GM18873 (cell line): ENCODE results near the gene SCRN2.

Source experiments
- ATAC-seq: cut with Tn5 transposase; IDR thresholded peaks from one replicate; pipeline ENCODE4 v1.9.1; 2021; ENCODE audit warnings: mild to moderate bottlenecking, moderate library complexity, moderate number of reproducible peaks; ENCODE audit not compliant: unreplicated experiment, low FRiP score

Gene SCRN2

DNA sequence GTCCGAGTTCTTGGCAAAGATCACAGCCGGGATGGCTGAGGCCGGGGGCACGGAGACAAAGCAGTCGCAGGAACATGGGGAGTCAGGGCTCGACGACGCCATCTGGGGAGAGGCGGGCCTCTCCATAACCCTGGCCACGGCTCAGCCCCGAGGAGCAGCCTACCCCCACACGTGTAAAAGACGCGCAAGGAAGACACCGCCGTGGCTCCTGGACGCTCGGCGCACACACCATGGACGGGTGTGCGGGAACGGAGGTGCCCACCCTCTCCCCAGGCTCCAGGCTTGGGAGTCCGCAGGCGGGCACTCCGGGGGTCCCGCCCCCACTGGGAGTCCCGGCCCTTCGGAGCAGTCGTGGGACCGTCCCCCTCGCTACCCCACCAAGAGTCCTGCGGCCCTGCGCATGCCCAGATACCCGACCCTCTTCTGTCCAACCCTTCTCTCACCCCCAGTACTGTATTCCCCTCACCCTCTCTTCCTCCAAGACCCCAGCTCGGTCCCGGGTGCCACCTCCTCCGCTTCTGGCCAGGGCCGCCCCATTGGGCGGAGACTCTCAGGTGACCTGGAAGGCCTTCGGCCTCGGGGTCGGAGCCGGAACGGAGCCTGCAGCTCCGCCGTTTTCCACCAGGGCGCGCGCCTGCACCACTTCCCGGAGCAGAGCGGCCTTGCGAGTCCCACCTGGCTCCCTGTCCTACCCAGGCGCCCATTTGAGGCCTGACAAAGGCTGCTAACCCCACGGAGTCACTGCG is at the start of gene SCRN2:
TSS of gene SCRN2 (minus strand) at position 532 of the 746 bp plus-strand sequence. CDS start at position 102, 430 bp downstream.
- no peak for ATAC-seq

DNA sequence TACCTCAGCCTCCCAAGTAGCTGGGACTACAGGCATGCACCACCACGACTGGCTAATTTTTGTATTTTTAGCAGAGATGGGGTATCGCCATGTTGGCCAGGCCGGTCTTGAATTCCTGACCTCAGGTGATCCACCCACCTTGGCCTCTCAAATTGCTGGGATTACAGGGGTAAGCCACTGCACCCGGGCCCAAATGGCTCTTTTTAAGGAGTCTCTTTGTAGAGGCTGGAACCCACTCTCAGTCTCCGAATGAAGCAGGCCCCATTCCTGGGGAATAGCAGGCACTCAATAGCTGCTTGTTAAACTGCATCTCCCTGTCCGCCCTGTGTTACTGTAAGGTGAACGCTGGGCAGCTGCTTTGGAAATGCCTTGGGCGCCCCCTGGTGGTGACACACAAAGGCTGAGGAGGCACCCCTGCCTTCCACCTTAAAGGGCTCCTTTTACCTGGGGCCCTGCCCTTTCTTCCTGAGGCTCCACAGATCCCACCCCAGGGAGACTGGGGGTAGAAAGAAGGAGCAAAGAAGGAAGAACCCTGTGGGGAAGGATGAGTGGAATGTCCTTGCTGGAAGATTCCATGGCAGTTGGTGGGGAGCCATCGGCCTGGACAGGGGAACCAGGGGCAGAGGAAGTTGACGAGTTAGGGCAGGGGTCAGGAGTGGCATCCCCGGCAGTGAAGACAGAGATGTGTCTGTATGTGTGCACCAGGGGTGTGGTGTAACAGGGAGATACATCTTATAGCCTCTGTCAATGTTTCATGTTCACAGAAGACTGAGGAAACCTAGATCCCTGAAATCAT is 48.9 kb upstream of the SCRN2 start:
- ATAC-seq = no peak

DNA sequence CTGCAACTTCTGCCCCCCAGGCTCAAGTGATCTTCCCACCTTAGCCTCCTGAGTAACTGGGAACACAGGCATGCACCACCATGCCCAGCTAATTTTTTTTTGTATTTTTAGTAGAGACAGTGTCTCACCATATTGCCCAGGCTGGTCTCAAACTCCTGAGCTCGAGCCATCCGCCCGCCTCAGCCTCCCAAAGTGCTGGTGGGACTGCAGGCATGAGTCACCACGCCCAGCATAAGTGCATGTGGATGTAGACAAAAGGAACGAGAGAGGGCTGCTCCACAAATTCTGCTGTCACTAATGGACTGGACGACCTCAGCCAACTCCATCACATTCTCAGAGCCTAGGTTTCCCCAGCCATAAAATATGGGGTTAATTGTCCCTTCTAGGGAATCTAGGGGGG is 47.2 kb upstream of the SCRN2 start:
- no peak for ATAC-seq

DNA sequence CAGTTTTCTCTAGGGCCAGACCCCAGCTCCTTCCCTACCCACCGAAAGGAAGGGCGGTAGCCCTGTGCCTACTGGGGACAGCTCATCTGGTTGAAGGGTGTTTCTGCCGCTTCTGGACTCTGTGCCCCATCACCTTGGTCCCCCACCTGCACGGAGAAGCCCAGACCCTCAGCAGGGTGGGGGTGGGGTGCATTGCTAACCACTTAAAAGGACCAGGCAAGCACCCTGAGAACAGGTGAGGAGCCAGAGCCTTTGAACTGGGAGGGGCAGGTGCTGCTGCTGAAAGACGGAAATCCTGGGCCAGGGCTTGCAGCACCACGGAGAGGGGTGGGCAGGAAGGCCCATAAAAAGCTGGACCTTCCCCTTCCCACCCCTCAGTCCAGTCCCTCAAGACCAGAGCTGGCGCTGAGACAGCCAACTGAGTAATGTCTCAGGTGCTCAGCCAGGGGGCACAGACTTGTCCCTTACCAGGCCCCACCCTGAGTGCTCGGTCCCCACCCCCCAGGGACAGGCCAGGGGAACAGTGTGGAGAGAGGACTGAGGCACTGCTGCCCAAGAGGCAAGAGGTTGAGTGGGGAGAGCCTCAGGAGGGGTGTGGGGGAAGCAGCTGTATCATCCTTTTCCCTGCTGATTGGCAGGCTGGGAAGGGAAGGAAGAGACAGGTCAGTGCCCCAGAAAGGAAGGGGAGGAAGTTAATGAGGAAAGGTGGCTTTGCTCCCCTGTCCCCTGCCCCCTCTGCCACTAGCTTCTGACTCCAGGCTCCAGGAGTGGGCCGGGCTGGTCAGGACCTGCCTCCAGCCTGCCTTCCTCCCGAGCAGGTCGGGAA is 44.0 kb upstream of the SCRN2 start:
- no peak for ATAC-seq

DNA sequence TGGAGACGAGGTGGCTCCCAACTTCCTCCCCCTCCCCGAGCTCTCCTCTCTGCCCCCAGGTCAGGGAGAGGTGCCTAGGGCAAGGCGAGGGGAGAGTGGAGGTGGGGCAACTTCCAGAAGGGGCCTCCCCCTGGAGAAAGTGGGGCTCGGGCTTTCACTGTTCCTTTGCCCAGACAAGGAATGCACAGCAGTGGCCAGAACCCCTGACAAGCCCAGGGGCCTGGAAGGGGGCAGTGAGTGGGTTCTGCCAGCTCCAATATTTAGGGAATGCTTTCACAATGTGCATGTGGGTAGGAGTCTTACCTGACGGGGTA is 43.3 kb upstream of the SCRN2 start:
- ATAC-seq = no peak

DNA sequence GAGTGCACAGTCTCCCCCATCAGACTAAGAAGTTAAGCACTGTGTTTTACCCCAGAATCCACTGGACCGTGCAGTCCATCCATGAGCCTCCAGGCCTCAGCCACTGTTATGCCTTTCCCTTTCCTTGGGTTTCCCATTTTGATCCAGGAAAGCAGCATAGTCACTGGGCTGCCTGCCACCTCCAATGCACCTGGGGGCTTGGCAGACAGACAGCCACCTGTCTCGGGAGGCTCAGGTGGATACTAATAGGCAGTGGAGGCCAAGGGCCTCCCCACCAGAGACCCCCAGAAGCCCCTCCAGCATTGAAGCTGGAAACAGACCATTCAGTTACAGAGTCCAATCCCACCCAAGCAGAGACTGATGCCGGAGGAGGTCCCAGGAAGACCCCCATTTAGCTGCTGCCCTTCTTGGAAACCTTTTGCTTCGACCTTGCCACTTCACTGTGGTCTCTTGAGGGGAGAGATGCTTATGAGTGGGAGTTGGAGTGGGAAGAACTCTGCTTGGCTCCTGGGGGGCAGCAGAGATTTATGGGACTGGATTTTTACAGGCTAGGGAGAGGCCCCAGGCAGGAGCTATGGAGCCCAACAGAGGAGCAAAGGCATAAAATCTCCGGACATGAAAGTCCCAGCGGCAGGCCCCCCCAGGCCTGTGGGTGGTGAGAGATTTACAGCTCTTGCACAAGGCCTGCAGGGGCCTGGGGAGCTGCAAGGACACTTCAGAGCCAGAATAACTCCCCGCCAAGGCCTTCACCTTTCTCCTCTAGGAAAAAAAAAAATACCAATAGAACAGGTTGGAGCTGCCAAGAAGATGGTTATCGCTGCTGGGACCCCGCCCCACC is 42.7 kb upstream of the SCRN2 start:
- no peak for ATAC-seq

DNA sequence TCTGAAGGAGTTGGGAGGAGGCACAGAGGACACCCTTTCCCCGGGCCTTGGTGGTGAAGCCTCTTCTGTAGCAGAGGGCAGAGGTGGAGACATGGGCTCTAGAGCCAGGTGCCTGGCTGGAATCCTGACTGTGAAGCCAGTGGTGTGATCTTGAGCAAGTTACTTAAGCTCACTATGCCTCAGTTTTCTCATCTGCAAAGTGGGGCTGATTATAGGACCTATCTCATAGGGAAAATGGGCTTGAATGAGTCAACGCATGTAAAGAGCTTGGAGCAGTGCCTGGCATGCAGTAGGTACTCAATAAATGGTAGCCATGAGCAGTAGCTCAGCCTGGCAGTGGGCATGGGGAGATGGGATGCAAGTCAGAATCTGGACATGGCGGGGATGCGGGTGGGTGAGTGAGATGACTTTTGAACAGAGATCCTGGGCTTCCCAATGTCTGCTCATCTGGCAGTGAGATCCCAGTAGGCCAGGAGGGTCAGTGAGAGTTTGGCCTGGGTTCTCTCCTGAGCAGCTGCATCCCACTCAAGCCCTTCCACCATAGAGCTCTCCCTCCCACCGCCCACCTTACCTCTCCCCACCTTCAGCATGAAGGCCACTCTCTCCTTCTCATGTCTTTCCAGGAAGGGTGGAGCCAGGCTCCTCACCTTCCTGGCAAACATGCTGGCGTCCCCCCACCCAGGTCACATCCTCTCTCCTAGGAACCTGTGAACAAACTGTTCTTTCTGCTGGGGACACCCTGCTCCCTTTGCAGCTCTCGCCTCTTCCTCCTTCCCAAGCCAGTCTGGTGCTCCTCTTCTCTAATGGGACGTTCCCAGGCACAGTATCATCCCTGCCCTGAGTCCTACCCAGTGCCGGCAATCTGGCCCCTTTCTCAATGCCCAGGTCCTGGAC is 41.9 kb upstream of the SCRN2 start:
- ATAC-seq = no peak

DNA sequence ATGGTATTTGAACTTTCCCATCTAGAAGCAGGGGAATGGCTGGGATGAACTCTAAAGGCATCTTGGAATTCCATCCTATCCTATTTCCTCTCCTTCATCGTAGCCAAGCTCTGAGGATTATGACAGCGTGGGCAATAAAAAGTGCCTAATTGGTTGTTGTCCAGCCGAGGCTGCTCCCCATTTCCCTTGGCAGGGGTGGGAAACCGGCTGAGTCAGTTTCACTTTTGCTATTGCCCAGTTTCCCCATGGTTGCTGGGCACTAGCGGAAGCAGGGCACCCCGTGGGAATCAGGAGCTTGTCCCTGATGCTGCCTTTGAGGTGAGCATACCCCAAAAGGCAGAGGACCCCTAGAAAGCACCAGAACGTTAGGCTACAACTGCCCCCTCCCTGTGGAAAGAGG is 41.2 kb upstream of the SCRN2 start:
- no peak for ATAC-seq

DNA sequence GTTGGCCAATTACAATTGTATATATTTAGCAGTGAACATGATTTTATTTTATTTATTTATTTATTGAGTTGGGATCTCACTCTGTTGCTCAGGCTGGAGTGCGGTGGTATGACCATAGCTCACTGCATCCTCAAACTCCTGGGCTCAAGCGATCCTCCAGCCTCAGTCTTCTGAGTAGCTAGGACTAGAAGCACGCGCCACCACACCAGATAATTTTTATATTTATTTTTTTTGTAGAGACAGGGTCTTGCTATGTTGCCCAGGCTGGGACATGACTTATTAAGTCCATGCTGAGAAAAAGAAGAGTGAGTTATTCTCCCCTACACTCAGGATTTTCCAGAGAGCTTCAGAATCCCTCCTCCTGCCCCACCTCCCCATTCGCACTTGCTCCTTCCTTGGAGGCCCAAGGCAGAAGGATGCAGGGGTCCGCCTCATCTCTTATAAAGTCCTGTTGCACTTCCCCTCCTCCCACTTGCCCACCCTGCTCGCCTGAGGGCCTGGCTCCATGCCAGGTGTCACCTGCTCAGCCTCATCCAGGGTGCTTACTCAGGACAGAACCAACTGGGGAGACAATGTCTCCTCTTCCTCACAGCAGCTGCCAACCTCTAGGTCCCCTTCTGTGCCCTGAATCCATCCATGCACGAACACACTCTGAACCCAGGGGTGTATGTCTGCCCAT is 38.8 kb upstream of the SCRN2 start:
- no peak for ATAC-seq

DNA sequence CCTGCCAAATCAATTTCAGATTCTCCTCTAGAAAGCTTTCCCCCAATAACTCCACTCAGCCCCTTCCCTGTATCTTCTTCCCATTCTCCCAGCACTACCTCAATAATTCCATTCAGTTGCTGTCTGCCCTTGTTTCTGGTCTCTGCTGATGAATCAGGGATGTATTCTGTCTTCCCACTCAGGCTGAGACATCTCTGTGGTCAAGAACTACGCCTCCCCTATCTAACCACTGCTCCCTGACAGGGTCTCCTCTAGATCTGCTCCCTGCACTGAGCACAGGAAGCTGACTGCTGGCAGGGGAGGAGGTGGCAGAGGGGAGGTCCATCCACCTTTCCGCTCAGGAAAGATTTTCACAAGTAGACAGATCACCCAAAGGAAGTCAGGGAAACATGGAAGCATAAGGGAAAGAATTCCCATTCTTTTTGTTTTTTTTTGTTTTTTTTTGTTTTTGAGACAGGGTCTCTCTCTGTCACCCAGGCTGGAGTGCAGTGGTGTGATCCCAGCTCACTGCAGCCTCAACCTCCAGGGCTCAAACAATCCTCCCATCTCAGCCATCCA is 38.0 kb upstream of the SCRN2 start:
- ATAC-seq = no peak

DNA sequence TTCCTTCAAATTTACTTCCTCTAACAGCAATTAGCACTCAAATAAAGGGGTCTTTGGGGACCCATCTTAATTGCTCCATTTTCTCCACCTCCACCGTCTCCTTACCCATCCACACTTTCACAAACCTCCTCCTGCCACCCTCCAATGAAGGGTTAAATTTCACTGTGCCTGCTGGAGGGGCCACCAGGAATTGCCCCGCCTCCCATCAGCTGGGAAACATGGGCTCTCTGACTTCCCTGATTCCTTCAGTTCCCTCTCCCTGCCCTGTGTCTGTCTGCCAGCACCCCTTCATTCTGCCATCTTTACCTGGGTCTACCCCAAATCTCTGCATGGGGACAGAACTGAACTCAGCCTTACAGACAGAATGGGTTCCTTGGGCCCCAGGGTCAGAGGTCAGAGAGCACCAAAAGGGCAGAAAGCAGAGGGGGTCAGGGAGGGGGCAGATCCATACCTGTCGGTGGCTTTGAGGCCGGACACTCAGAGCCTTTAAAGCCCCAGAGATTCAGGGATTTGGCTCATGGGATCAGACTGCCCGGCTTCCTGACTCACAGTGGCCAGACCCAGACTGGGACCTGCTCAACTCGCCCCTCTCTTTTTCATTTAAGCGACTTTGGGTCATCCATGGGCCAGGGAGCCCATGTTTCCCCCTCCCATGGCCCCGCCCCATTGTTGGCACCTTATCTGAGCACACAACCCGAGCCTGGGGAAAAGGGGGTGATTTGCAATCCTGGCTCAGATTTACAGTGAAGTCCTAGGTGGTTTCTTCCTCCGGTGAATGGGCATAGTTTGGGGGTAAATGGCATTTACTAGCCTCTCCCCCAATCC is 37.3 kb upstream of the SCRN2 start:
- no peak for ATAC-seq

DNA sequence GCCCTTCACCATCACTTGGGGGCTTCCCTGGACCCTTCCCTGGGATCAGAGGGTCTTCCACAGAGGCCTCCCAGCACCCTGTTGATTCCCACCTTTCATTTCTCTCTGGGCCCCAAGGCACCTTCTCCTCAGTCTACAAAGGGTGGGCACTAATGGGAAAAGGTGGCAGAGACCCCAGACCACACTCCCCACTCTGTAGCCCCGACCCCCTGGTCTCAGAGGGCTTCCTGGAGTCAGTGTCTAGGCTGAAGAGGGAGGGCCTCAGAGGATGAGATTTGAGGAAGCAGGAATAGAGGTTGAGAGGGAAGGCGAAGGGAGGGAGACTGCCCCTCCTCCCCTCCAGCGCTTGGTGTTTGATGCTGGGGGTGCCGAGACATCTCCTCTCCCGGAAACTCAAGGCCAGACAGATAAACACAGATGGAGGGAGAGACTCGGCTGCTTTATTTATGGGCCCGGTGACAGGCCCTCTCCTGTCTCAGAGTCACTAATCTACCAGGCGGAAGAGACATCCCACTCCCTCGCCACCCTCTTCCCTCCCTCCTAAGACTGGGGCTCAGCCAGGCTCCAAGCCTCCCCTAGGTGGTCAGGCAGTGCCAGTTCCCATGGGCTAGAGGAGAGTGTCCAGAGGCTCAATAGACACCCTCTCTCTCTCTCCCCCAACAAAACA is 36.4 kb upstream of the SCRN2 start:
- ATAC-seq = no peak

DNA sequence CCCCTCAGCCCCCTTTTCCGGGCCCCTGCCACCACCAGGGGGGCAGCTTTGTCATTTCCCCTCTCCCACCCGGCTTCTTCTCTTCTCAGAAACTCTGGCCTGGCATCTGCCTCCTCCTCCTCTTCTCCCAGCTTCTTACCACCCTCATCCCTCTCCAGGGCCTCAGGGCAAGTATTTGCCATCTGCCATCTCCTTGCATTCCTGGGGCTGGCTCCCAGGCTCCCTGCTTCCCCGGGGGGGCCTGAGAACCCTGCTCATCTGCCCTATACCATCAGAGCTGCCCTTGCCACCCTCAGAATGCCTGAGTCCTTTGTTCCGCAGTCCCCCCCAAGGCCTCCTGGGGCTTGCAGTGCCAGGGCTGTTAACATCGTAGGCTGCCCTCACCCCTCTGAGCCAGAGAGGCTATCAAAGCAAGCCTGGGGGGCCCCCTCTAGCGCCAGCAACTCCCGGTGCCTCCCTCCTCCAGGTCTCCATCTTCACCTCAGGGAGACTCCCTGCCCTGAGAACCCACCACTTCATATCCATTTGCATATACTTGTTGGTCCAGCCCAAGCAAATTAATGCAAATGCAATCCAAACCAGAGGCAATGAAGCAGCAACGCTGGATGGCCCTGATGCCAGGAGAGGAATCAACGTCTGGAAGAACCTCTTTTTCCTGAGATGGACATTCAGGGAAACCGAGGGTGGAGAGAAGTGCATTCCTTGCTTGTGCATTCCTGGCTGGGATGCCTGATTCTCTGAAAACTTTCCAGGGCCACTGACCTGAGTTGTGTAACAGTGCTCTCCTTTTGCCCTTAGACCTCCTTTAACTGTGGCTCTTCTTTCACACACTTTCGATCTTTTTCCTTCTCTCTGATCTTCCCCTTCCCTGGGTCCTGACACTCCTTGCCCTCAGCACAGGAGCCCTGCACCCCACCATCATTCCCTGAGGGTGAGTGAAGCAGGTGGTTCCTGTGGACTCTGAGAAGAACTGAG is 34.2 kb upstream of the SCRN2 start:
- ATAC-seq = no peak

DNA sequence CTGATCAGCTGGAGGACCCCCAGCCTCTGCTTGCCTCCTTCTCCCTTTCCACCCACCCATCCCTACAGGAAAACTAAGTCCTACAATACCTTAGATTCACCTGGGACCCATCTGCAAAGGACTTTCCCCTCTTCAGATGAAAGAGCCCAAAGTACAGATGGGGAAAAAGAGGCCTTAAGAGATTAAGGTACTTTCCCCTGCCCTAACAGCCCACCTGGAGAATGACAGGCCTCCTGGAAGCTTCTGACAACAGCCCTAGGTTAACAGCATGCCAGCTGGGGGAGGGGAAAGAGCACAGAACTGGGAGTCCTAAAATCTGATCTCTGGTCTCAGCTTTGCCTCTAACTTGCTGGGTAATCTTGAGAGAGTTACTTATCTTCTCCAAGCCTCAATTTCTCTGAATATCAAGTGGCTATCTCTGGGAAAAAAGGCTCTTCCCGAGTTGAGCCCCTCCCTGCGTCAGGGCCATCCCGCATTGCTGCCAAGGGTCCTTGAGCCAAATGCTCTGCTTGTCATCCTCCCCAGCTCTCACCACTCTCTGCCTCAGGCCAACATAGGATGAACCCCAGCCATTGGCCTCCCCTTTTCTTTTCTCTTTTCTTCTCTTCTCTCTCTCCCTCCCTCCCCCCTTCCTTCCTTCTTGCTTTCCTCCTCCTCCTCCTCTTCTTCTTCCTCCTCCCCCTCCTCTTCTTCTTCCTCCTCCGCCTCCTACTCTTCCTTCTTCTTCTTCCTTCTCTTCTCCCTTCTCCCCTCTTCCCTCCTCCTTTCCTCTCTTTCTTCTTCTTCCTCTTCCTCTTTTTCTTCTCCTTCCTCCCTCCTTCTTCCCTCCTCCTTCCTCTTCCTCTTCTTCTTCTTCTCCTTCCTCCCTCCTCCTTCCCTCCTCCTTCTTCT is 32.4 kb upstream of the SCRN2 start:
- no peak for ATAC-seq

DNA sequence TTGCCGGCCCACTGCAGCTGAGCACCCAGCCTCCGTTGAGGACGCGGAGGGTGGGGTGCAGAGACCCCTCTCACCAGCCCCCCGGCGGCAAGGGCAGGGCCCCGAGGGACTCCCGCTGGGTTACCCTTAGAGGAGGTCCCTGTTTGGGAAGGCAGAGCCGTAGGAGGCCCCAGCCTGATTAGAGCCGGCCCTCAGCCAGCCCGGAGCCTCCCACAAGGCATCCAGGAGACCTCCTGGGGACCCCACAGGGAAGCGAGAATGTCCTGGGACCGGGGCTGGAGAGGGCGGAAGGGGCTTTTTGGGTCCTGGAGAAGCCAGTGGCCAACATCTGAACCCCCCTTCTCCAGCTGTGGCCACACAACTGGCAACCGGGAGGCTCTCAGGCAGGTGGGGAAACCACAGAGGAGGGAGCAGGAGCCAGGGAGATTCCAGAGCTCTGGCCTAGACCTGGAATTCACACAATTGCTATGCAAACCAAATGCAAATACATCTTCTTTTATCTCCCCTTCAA is 31.6 kb upstream of the SCRN2 start:
- no peak for ATAC-seq
